IPS-15b (cell line): ENCODE measurements around the gene TMEM45A.
"Not testable (repeated sequence)": the region's sequence is repeated elsewhere in the genome, so short reads cannot be mapped to it uniquely, and the experiment has no call there.

ENCODE experiments used
- H3K27me3 ChIP-seq: one replicate; pipeline ENCODE4 v1.6.1; 2013; ENCODE audit warnings: low read length; ENCODE audit not compliant: control insufficient read depth, insufficient read depth
- H3K36me3 ChIP-seq: one replicate; pipeline ENCODE4 v1.6.1; 2013; ENCODE audit warnings: low read length; ENCODE audit not compliant: control insufficient read depth, insufficient read depth
- H3K4me1 ChIP-seq: one replicate; pipeline ENCODE4 v1.6.1; 2013; ENCODE audit warnings: mild to moderate bottlenecking, low read length; ENCODE audit not compliant: control insufficient read depth, insufficient read depth
- H3K4me3 ChIP-seq: one replicate; pipeline ENCODE4 v1.5.1; 2013; ENCODE audit warnings: low read depth, low read length
- H3K9ac ChIP-seq: one replicate; pipeline ENCODE4 v1.6.1; 2013; ENCODE audit warnings: low read depth, mild to moderate bottlenecking, low read length
- H3K9me3 ChIP-seq: one replicate; pipeline ENCODE4 v1.6.1; 2013; ENCODE audit warnings: mild to moderate bottlenecking, low read length; ENCODE audit not compliant: control insufficient read depth, insufficient read depth

Gene TMEM45A, protein sequence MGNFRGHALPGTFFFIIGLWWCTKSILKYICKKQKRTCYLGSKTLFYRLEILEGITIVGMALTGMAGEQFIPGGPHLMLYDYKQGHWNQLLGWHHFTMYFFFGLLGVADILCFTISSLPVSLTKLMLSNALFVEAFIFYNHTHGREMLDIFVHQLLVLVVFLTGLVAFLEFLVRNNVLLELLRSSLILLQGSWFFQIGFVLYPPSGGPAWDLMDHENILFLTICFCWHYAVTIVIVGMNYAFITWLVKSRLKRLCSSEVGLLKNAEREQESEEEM

DNA sequence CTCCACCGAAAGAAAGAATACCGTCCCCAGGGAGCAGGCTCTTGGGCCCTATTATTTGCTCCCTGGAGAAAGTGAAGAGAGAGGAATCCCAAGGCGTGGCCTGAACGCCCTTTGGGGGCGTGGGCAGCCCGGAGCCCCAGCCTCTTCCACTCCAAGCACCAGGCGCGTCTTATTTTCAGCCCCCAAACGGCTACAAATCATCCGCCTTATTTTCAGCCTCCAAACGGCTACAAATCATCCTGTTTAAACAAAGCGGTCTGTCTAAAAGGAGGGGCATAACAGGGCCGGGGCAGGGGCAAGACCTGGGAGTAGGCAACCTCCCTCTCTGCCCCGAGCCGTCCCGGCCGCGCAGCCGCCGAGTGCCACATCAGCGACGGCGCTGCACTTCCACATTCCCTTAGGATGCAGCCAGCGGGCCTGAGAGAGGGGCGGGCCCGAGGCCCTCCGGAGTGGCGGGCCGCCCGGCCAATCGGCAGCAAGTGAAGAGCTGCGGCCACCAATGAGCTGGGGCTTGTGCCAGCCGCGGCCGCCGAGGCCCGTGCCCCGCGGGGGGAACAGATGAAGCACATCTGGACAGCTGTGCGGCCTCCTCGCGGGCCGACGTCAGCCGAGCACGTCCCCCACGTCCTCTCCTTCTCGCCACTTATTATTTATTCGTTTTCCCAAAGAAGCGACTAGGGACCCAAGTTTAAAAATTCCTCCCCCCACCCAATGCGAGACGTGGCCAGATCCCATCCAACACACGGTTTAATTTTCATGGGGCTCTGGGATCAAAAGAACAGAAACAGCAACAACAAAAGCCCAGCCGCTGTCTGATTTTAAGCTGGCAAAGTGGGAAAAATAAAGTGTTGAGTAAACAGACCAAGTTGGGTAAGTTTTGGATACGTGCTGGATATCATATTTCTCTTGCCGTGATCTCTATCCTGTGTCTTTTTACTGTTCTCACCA is at the start of gene TMEM45A:
Gene TMEM45A, plus strand, starts transcription at position 561 of the 948 bp plus-strand sequence. CDS start 62,593 bp downstream, outside the sequence.
- H3K9me3 ChIP-seq, result no peaks in the 10 kb centered on the region

DNA sequence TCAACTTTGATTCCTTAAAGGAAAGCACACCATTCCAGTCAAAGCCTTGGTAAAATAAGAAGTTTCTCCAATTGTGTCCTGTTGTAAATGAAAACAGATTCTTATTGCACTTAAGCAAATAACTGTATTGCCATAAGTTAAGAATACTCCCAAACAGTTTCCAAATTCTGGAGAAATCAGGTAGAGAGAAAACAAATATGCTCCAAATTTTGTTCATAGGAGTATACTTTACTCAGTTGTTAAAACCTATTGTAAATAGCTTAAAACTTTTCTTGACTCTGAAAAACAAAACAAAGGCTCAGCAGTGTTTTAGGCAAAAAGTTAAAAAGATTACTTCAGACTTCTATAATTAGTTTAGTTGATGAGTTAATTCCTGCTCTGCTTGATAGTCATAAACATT is 48.7 kb upstream of the TMEM45A start:
- H3K9me3 ChIP-seq, result peaks cover 5% of the 10 kb centered on the region
- H3K27me3 ChIP-seq, result no peaks in the 10 kb centered on the region
- peaks cover under 1% of the 10 kb centered on the region for H3K4me1 ChIP-seq
- H3K9ac ChIP-seq, result no peak overlapping the region
- no peak overlapping the region for H3K4me3 ChIP-seq
- H3K36me3 ChIP-seq, result no peaks in the 10 kb centered on the region

More for the DNA sequence above, at the start of gene TMEM45A:
- Histone ChIP-seq H3K9ac (peak within 1 kb of the TSS; percentile 91), H3K4me1 (no peaks in the 10 kb centered on the region), H3K4me3 (peak within 1 kb of the TSS; percentile 75), H3K27me3 (no peaks in the 10 kb centered on the region), H3K36me3 (no peaks in the 10 kb centered on the region)

DNA sequence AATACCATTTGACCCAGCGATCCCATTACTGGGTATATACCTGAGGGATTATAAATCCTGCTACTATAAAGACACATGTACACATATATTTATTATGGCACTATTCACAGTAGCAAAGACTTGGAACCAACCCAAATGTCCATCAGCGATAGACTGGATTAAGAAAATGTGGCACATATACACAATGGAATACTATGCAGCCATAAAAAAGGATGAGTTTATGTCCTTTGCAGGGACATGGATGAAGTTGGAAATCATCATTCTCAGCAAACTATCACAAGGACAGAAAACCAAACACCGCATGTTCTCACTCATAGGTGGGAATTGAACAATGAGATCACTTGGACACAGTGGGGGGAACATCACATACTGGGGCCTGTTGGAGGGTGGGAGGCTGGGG is 45.4 kb upstream of the TMEM45A start:
- peaks cover 25% of the 10 kb centered on the region for H3K4me1 ChIP-seq
- not testable (repeated sequence) for H3K9ac ChIP-seq, H3K4me3 ChIP-seq, H3K27me3 ChIP-seq, H3K36me3 ChIP-seq, H3K9me3 ChIP-seq

DNA sequence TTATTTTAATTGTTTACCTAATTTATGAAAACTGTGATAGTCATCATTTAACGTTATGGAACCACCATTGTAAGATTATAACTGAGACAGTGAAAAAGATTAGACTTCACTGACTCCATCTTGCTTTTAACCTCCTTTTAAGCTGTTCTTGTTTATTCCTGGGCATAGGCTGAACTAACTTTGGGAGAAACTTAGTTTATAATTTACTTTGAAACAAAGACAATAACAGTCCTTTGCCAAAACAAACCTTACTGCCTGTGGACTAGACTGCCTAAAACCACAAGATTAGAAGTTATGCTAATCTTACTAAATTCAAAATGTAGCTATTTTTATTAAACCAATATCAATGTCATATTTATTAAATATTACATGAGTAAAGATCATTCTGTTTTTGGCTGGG is 44.3 kb upstream of the TMEM45A start:
- Histone ChIP-seq H3K4me3 (no peak overlapping the region), H3K9me3 (peaks cover 5% of the 10 kb centered on the region), H3K9ac (no peak overlapping the region), H3K36me3 (no peaks in the 10 kb centered on the region), H3K4me1 (peaks cover 25% of the 10 kb centered on the region), H3K27me3 (no peaks in the 10 kb centered on the region)

DNA sequence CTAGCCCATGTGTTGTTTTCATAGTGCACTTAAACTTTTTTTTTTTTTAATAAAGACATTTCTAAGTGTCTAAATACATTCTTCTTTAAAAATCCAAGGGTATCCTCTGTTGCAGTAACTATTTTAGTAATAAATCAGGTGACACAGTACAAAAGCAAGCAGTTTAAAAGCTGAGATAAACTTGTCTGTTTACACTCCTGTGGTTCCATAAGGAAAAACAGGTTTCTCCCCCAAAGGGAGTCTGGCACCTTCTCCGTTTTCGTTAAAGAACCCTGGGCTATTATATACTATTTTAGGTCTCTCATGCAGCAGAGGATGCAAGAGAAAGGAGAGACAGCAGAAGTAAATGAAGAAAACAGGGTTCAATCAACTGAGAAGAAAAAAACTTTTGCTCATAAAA is 43.2 kb upstream of the TMEM45A start:
- H3K36me3 ChIP-seq, result no peaks in the 10 kb centered on the region
- peaks cover 5% of the 10 kb centered on the region for H3K9me3 ChIP-seq

DNA sequence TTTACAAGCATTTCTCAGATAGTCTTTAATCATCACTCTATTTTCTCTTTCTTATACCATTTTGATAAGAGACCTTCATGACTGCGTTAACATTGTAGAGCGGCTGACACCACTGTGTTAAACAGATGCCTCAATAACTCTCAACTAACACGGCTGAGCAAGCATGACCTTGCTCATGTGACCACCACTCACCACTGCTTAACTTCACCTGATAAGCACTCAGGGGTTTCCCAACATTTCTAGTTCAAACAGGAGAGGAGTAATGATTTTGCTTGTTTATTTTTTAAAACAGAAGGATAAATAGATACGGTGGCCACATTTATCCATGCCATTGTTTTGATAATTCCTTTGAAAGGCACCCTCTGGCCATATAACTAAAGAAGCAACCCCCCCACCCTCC is 37.7 kb upstream of the TMEM45A start:
- Histone ChIP-seq H3K4me1 (peaks cover 20% of the 10 kb centered on the region), H3K4me3 (no peak overlapping the region), H3K9me3 (no peaks in the 10 kb centered on the region), H3K36me3 (no peaks in the 10 kb centered on the region), H3K27me3 (no peaks in the 10 kb centered on the region), H3K9ac (no peak overlapping the region)

More for the DNA sequence above, 43.2 kb upstream of the TMEM45A start:
- H3K4me1 ChIP-seq, result peaks cover 25% of the 10 kb centered on the region
- no peaks in the 10 kb centered on the region for H3K27me3 ChIP-seq
- H3K9ac ChIP-seq, result no peak overlapping the region
- no peak overlapping the region for H3K4me3 ChIP-seq

DNA sequence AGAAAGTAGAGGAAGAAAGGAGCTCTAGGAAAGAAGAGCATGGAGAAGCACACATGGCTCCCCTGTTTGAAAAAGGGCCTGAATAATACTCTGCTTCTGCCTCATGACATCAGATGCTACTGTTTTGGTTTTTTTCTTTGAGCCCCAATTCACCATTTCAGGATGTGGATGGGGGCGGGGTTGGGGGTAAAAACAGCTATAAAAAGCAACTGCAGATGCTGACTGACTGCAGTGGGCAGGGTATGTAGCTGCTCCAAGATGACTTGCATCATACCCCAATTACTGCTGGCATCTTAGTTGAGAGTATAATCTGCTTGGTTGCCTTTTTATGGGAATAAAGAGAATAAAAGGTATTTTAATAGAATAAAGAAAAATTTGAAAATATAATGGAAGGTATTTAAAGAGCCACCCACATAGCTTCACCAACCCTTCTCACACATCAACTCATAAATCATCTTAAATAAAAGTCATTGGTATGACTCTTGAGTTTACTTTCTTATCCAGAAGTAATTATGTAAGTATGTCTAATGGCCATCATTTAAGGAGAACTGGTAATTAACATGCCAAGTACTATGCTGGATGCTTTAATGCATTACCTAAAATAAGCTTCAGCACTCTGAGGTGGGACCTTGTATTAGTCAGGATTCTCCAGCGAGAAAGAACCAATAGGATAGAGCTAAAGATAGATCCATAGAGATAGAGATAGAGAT is 36.4 kb upstream of the TMEM45A start:
- H3K9me3 ChIP-seq, result no peaks in the 10 kb centered on the region
- no peaks in the 10 kb centered on the region for H3K27me3 ChIP-seq
- no peak overlapping the region for H3K4me3 ChIP-seq
- no peak overlapping the region for H3K9ac ChIP-seq
- H3K4me1 ChIP-seq, result peaks cover 11% of the 10 kb centered on the region
- no peaks in the 10 kb centered on the region for H3K36me3 ChIP-seq

DNA sequence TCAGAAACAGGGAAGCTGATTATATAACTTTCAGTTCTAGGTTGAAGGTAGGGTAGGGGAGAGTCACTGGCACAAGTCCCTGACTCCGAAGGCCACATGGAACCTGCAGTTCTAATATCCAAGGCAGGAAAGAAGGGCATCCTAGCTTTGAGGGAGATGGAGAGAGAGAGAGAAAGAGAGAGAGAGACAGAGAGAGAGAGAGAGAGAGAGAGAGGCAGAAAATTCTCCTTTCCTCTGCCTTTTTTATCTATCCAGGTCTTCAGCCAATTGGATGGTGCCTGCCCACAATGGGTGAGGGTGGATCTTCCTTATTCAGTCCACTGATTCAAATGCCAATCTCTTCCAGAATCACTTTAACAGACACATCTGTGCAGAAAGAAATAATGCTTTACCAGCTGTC is 35.7 kb upstream of the TMEM45A start:
- Histone ChIP-seq H3K9ac (no peak overlapping the region), H3K36me3 (no peaks in the 10 kb centered on the region), H3K9me3 (no peaks in the 10 kb centered on the region), H3K4me1 (peaks cover 7% of the 10 kb centered on the region), H3K27me3 (no peaks in the 10 kb centered on the region), H3K4me3 (no peak overlapping the region)

DNA sequence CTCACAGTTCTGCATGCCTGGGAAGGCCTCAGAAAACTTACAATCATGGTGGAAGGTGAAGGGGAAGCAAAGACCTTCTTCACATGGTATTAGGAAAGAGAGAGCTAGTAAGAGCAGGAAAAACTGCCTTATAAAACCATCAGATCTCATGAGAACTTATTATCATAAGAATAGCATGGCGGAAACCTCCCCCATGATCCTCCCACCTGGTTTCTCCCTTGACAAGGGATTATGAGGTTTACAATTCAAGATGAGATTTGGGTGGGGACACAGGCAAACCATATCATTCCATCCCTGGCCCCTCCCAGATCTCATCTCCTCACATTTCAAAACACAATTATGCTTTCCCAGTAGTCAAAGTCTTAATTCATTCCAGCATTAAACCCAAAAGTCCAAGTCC is 34.6 kb upstream of the TMEM45A start:
- Histone ChIP-seq H3K9me3 (no peaks in the 10 kb centered on the region), H3K36me3 (no peaks in the 10 kb centered on the region), H3K9ac (no peak overlapping the region), H3K4me1 (peaks cover 6% of the 10 kb centered on the region), H3K4me3 (no peak overlapping the region), H3K27me3 (no peaks in the 10 kb centered on the region)

DNA sequence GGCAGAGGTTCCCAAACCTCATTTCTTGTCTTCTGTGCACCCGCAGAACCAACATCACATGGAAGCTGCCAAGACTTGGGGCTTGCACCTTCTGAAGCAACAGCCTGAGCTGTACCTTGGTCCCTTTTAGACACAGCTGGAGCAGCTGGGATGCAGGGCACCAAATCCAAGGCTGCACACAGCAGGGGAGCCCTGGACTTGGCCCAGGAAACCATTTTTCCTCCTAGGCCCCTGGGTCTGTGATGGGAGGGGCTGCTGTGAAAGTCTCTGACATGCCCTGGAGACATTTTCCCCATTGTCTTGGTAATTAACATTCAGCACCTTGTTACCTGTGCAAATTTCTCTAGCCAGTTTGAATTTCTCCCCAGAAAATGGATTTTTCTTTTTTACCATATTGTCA is 33.6 kb upstream of the TMEM45A start:
- H3K9ac ChIP-seq, result no peak overlapping the region

DNA sequence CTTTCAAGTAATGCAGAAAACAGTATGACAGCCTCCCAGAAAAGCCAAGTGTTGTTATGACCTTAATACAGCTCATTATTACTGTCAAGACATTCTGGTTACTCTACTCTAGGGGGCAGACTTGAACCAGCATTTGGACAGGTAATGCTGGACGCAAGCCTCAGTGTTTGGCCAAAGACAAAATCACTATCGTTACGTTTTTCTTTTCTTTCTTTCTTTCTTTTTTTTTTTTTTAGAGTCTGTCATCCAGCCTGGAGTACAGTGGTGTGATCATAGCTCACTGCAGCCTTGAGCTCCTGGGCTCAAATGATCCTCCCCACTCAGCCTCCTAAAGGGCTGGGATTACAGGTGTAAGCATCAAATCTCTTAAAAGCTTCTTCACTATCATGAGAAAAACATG is 29.4 kb upstream of the TMEM45A start:
- Histone ChIP-seq H3K9ac (no peak overlapping the region), H3K4me3 (no peak overlapping the region), H3K36me3 (no peaks in the 10 kb centered on the region), H3K27me3 (no peaks in the 10 kb centered on the region), H3K4me1 (peaks cover 3% of the 10 kb centered on the region), H3K9me3 (peaks cover under 1% of the 10 kb centered on the region)

More for the DNA sequence above, 33.6 kb upstream of the TMEM45A start:
- H3K4me1 ChIP-seq, result peaks cover 6% of the 10 kb centered on the region
- H3K27me3 ChIP-seq, result no peaks in the 10 kb centered on the region
- H3K36me3 ChIP-seq, result no peaks in the 10 kb centered on the region
- H3K4me3 ChIP-seq, result no peak overlapping the region
- H3K9me3 ChIP-seq, result no peaks in the 10 kb centered on the region
